HEK293 (cell line): ENCODE measurements around the gene PARP15.

ENCODE experiments used
- GLIS1 ChIP-seq: fragments of 450-650 bp; formaldehyde crosslinking; IDR thresholded peaks from 2 replicates; pipeline ENCODE4 v1.5.1; 2016; ENCODE audit warnings: missing biosample characterization, missing genetic modification characterization
- GLIS2 ChIP-seq: fragments of 450-650 bp; formaldehyde crosslinking; IDR thresholded peaks from 2 replicates; pipeline ENCODE4 v1.5.1; 2016; ENCODE audit warnings: missing biosample characterization, missing genetic modification characterization
- KLF16 ChIP-seq: fragments of 450-650 bp; formaldehyde crosslinking; IDR thresholded peaks from 2 replicates; pipeline ENCODE4 v1.5.1; 2017; ENCODE audit warnings: missing biosample characterization, missing genetic modification characterization
- YY1 ChIP-seq: fragments of 450-650 bp; formaldehyde crosslinking; IDR thresholded peaks from 2 replicates; pipeline ENCODE4 v1.5.1; 2018; ENCODE audit warnings: missing biosample characterization, missing genetic modification characterization
- ZBTB17 ChIP-seq: fragments of 450-650 bp; formaldehyde crosslinking; IDR thresholded peaks from 2 replicates; pipeline ENCODE4 v1.5.1; 2016; ENCODE audit warnings: missing biosample characterization, missing genetic modification characterization
- ZBTB48 ChIP-seq: fragments of 450-650 bp; formaldehyde crosslinking; IDR thresholded peaks from 2 replicates; pipeline ENCODE4 v1.5.1; 2016; ENCODE audit warnings: missing biosample characterization, missing genetic modification characterization
- ZBTB8A ChIP-seq: fragments of 450-650 bp; formaldehyde crosslinking; IDR thresholded peaks from 2 replicates; pipeline ENCODE4 v1.5.1; 2016; ENCODE audit warnings: missing biosample characterization, missing genetic modification characterization
- ZFP37 ChIP-seq: fragments of 450-650 bp; formaldehyde crosslinking; IDR thresholded peaks from 2 replicates; pipeline ENCODE4 v1.5.1; 2016; ENCODE audit warnings: missing biosample characterization, missing genetic modification characterization
- ZIC2 ChIP-seq: fragments of 450-650 bp; formaldehyde crosslinking; IDR thresholded peaks from 2 replicates; pipeline ENCODE4 v1.5.1; 2016; ENCODE audit warnings: missing biosample characterization, missing genetic modification characterization
- ZNF174 ChIP-seq: fragments of 450-650 bp; formaldehyde crosslinking; IDR thresholded peaks from 2 replicates; pipeline ENCODE4 v1.5.0; 2017; ENCODE audit warnings: missing biosample characterization, mild to moderate bottlenecking, missing genetic modification characterization
- ZNF292 ChIP-seq: fragments of 450-650 bp; formaldehyde crosslinking; IDR thresholded peaks from 2 replicates; pipeline ENCODE4 v1.5.1; 2016; ENCODE audit warnings: low read depth, missing biosample characterization, missing genetic modification characterization, borderline replicate concordance
- ZNF302 ChIP-seq: fragments of 450-650 bp; formaldehyde crosslinking; IDR thresholded peaks from 2 replicates; pipeline ENCODE4 v1.5.1; 2016; ENCODE audit warnings: missing biosample characterization, missing genetic modification characterization, low read depth
- ZNF37A ChIP-seq: fragments of 450-650 bp; IDR thresholded peaks from 2 replicates; pipeline ENCODE4 v1.5.1; 2018; ENCODE audit warnings: missing biosample characterization, missing genetic modification characterization
- ZNF514 ChIP-seq: fragments of 450-650 bp; formaldehyde crosslinking; IDR thresholded peaks from 2 replicates; pipeline ENCODE4 v1.5.1; 2016; ENCODE audit warnings: missing biosample characterization, missing genetic modification characterization
- ZNF560 ChIP-seq: fragments of 450-650 bp; formaldehyde crosslinking; IDR thresholded peaks from 2 replicates; pipeline ENCODE4 v1.5.1; 2017; ENCODE audit warnings: missing biosample characterization, missing genetic modification characterization, borderline replicate concordance
- ZNF626 ChIP-seq: fragments of 450-650 bp; sonication (Bioruptor Pico); formaldehyde crosslinking; IDR thresholded peaks from 2 replicates; pipeline ENCODE4 v1.5.1; 2018; ENCODE audit warnings: missing biosample characterization, missing genetic modification characterization, inconsistent platforms
- ZNF664 ChIP-seq: fragments of 450-650 bp; formaldehyde crosslinking; IDR thresholded peaks from 2 replicates; pipeline ENCODE4 v1.5.1; 2016; ENCODE audit warnings: missing biosample characterization, missing genetic modification characterization
- ZNF843 ChIP-seq: fragments of 450-650 bp; formaldehyde crosslinking; IDR thresholded peaks from 2 replicates; pipeline ENCODE4 v1.5.1; 2016; ENCODE audit warnings: missing biosample characterization, missing genetic modification characterization
- TF ChIP-seq, protein P1 (sequence below): fragments of 450-650 bp; formaldehyde crosslinking; optimal IDR thresholded peaks from 2 replicates; pipeline ENCODE3; 2016; ENCODE audit warnings: missing biosample characterization, mild to moderate bottlenecking, missing genetic modification characterization
- TF ChIP-seq, protein P2 (sequence below): fragments of 450-650 bp; formaldehyde crosslinking; IDR thresholded peaks from 2 replicates; pipeline ENCODE4 v1.5.1; 2016; ENCODE audit warnings: missing biosample characterization, missing genetic modification characterization
- TF ChIP-seq, protein P3 (sequence below): fragments of 450-650 bp; formaldehyde crosslinking; IDR thresholded peaks from 2 replicates; pipeline ENCODE4 v1.5.1; 2016; ENCODE audit warnings: missing biosample characterization, missing genetic modification characterization
- TF ChIP-seq, protein P4 (sequence below): fragments of 450-650 bp; formaldehyde crosslinking; IDR thresholded peaks from 2 replicates; pipeline ENCODE4 v1.5.1; 2016; ENCODE audit warnings: missing biosample characterization, missing genetic modification characterization
- TF ChIP-seq, protein P5 (sequence below): fragments of 450-650 bp; formaldehyde crosslinking; IDR thresholded peaks from 2 replicates; pipeline ENCODE4 v1.5.1; 2016; ENCODE audit warnings: missing biosample characterization, missing genetic modification characterization
- TF ChIP-seq, protein P6 (sequence below): fragments of 450-650 bp; formaldehyde crosslinking; IDR thresholded peaks from 2 replicates; pipeline ENCODE4 v1.5.1; 2016; ENCODE audit warnings: missing biosample characterization, missing genetic modification characterization

PARP15 gene

DNA sequence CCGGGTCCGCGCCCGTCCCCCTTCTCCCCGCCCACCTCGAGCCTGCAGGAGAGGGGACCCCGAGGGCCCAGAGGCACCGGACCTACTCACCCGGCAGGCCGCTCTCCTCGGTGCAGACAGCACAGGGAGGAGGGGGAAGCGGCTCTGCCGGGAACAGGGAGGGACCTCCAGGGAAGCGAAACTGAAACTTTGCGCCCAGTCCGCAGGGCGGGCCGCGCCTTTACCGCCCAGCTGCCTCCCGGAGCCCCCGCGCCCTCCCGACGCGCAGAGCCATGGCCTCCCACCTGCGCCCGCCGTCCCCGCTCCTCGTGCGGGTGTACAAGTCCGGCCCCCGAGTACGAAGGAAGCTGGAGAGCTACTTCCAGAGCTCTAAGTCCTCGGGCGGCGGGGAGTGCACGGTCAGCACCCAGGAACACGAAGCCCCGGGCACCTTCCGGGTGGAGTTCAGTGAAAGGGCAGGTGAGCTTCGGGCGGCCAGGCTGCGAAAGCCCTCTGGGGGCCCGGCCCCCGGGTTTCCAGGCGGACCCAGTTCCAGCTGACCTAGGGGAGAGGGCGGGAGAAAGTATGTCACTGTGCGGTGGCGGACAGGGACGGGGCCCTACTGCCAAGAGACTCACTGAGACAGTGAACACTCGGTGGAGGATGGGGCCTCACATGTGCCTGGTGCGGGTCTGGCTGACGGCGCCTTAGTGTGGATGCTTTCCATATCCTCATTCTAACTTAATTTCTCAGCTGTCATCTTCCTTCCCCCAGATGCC, 13.1 kb upstream of the PARP15 start, which contains the start of the genes DTX3L and PARP9 (continued):
- TF ChIP-seq, protein P1, sequence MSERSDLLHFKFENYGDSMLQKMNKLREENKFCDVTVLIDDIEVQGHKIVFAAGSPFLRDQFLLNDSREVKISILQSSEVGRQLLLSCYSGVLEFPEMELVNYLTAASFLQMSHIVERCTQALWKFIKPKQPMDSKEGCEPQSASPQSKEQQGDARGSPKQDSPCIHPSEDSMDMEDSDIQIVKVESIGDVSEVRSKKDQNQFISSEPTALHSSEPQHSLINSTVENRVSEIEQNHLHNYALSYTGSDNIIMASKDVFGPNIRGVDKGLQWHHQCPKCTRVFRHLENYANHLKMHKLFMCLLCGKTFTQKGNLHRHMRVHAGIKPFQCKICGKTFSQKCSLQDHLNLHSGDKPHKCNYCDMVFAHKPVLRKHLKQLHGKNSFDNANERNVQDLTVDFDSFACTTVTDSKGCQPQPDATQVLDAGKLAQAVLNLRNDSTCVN: peak; percentile 91
- TF ChIP-seq ZNF626: no peak
- TF ChIP-seq ZNF514 (tag by site-specific recombination): no peak
- TF ChIP-seq ZNF292 (tag by site-specific recombination): no peak
- TF ChIP-seq ZNF37A (tag by site-specific recombination): no peak
- peak; percentile 94 for TF ChIP-seq GLIS2
- no peak for TF ChIP-seq ZNF174 (tag by site-specific recombination)
- TF ChIP-seq ZIC2 (tag by site-specific recombination): peak; percentile 58
- peak; percentile 48 for TF ChIP-seq ZBTB17
- TF ChIP-seq ZBTB8A (tag by site-specific recombination): peak; percentile 99
- TF ChIP-seq, protein P2, sequence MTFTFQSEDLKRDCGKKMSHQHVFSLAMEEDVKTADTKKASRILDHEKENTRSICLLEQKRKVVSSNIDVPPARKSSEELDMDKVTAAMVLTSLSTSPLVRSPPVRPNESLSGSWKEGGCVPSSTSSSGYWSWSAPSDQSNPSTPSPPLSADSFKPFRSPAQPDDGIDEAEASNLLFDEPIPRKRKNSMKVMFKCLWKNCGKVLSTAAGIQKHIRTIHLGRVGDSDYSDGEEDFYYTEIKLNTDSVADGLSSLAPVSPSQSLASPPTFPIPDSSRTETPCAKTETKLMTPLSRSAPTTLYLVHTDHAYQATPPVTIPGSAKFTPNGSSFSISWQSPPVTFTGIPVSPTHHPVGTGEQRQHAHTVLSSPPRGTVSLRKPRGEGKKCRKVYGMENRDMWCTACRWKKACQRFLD (tag by site-specific recombination): no peak
- peak; percentile 46 for TF ChIP-seq ZBTB48 (tag by site-specific recombination)
- no peak for TF ChIP-seq ZNF560 (tag by site-specific recombination)
- TF ChIP-seq, protein P3, sequence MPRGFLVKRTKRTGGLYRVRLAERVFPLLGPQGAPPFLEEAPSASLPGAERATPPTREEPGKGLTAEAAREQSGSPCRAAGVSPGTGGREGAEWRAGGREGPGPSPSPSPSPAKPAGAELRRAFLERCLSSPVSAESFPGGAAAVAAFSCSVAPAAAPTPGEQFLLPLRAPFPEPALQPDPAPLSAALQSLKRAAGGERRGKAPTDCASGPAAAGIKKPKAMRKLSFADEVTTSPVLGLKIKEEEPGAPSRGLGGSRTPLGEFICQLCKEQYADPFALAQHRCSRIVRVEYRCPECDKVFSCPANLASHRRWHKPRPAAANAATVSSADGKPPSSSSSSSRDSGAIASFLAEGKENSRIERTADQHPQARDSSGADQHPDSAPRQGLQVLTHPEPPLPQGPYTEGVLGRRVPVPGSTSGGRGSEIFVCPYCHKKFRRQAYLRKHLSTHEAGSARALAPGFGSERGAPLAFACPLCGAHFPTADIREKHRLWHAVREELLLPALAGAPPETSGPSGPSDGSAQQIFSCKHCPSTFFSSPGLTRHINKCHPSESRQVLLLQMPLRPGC (tag by site-specific recombination): no peak
- TF ChIP-seq YY1 (tag by site-specific recombination): no peak
- TF ChIP-seq, protein P4, sequence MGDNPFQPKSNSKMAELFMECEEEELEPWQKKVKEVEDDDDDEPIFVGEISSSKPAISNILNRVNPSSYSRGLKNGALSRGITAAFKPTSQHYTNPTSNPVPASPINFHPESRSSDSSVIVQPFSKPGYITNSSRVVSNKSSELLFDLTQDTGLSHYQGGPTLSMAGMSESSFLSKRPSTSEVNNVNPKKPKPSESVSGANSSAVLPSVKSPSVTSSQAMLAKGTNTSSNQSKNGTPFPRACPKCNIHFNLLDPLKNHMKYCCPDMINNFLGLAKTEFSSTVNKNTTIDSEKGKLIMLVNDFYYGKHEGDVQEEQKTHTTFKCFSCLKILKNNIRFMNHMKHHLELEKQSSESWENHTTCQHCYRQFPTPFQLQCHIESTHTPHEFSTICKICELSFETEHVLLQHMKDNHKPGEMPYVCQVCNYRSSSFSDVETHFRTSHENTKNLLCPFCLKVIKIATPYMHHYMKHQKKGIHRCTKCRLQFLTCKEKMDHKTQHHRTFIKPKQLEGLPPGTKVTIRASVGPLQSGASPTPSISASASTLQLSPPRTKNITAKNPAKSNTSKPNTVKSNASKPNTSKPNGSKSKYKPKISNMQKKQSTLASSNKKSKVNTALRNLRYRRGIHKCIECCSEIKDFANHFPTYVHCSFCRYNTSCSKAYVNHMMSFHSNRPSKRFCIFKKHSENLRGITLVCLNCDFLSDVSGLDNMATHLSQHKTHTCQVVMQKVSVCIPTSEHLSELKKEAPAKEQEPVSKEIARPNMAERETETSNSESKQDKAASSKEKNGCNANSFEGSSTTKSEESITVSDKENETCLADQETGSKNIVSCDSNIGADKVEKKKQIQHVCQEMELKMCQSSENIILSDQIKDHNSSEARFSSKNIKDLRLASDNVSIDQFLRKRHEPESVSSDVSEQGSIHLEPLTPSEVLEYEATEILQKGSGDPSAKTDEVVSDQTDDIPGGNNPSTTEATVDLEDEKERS (tag by site-specific recombination): no peak
- no peak for TF ChIP-seq ZNF302 (tag by site-specific recombination)
- TF ChIP-seq, protein P5, sequence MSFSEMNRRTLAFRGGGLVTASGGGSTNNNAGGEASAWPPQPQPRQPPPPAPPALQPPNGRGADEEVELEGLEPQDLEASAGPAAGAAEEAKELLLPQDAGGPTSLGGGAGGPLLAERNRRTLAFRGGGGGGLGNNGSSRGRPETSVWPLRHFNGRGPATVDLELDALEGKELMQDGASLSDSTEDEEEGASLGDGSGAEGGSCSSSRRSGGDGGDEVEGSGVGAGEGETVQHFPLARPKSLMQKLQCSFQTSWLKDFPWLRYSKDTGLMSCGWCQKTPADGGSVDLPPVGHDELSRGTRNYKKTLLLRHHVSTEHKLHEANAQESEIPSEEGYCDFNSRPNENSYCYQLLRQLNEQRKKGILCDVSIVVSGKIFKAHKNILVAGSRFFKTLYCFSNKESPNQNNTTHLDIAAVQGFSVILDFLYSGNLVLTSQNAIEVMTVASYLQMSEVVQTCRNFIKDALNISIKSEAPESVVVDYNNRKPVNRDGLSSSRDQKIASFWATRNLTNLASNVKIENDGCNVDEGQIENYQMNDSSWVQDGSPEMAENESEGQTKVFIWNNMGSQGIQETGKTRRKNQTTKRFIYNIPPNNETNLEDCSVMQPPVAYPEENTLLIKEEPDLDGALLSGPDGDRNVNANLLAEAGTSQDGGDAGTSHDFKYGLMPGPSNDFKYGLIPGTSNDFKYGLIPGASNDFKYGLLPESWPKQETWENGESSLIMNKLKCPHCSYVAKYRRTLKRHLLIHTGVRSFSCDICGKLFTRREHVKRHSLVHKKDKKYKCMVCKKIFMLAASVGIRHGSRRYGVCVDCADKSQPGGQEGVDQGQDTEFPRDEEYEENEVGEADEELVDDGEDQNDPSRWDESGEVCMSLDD (tag by site-specific recombination): no peak
- peak; percentile 46; the same call in 1 of the 2 replicates for TF ChIP-seq KLF16 (tag by site-specific recombination)
- 0 out of 2 replicates have a peak, but pooled peaks have one; percentile 17 for TF ChIP-seq ZNF843 (tag by site-specific recombination)
- TF ChIP-seq ZFP37 (tag by site-specific recombination): peak; percentile 37; the same call in 1 of the 2 replicates
- TF ChIP-seq ZNF664: no peak
- TF ChIP-seq, protein P6, sequence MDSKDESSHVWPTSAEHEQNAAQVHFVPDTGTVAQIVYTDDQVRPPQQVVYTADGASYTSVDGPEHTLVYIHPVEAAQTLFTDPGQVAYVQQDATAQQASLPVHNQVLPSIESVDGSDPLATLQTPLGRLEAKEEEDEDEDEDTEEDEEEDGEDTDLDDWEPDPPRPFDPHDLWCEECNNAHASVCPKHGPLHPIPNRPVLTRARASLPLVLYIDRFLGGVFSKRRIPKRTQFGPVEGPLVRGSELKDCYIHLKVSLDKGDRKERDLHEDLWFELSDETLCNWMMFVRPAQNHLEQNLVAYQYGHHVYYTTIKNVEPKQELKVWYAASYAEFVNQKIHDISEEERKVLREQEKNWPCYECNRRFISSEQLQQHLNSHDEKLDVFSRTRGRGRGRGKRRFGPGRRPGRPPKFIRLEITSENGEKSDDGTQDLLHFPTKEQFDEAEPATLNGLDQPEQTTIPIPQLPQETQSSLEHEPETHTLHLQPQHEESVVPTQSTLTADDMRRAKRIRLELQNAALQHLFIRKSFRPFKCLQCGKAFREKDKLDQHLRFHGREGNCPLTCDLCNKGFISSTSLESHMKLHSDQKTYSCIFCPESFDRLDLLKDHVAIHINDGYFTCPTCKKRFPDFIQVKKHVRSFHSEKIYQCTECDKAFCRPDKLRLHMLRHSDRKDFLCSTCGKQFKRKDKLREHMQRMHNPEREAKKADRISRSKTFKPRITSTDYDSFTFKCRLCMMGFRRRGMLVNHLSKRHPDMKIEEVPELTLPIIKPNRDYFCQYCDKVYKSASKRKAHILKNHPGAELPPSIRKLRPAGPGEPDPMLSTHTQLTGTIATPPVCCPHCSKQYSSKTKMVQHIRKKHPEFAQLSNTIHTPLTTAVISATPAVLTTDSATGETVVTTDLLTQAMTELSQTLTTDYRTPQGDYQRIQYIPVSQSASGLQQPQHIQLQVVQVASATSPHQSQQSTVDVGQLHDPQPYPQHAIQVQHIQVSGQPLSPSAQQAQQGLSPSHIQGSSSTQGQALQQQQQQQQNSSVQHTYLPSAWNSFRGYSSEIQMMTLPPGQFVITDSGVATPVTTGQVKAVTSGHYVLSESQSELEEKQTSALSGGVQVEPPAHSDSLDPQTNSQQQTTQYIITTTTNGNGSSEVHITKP (tag by site-specific recombination): peak; percentile 85
- TF ChIP-seq GLIS1 (tag by site-specific recombination): peak; percentile 96
